ENCODE results near the gene GALNTL6.

Gene GALNTL6

DNA sequence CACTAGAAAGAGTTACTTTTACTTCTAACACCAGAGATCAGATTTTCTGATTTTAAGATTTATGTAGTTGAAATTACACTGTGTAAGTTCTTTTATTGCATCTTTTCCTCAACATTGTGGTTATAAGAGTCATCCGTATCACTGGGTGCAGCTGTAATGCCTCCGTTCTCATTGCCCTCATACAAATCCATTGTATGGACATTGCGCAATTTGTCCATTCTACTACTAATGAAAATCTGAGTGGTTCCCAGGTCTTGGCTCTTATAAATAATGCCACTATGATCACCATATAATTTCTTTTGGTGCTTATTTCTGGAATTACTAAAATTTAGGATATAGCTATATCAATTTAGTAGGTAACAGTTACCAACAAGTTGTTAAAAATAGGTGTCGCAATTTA lies 741.4 kb downstream of the GALNTL6 start:
- DNase-seq (ENCODE audit: low spot score) = no peak

DNA sequence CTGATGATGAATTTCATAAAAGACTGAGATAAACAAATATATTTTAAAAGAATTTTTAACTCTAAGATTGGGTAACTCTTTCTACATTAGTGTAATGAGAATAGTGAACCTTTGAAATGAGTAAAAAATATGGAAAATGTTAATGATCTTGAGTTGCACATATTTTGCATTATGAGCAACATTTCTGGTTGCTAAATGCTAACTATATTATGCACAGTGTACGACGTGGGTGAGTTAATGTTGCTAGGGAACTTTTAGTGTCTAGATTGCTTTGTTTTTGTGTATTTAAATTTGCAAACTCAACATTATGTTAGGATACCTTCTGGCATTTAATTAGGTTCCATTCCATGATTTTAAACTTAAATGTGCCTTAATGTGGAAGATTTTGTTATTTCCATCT lies 742.5 kb downstream of the GALNTL6 start:
- DNase-seq (ENCODE audit: low spot score) = no peak

DNA sequence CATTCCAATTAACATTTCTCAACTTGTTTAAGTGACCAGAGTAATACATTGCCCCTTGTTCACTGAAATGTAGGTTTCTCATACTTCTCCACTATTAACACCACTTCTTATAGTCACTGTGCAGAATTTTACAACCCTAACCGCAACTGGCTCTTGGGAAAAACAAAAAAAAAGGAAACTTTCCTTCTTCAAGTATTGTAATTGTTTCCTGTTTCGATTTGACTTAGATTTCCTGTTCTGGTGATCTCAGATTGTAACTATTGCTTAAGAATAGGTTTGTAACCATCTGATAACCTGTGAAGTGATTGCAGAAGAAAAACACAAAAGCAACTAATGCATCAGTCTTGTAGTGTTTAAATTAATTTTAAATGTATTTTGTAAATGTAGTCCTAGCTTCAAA lies 760.7 kb downstream of the GALNTL6 start:
- peak; percentile 4 for DNase-seq (ENCODE audit: low spot score)

DNA sequence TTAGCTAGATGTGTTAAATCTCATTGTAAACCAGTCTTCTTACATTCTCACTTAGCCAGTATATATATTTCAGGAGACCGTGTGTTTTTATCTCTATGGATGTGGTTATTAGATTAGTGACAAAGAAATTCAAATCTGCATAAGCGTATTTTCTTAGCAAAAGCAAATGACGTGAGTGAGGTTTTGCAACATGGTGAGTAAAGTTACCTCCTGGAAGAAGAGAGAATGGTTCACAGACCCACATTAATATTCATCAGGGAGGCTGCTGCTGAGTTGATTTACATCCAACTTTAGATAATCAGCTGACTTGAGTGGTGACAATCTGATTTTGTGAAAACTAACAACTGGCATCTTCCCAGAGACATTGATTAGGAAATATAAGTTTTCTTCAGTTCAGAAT lies 765.5 kb downstream of the GALNTL6 start:
- no peak for DNase-seq (ENCODE audit: low spot score)

DNA sequence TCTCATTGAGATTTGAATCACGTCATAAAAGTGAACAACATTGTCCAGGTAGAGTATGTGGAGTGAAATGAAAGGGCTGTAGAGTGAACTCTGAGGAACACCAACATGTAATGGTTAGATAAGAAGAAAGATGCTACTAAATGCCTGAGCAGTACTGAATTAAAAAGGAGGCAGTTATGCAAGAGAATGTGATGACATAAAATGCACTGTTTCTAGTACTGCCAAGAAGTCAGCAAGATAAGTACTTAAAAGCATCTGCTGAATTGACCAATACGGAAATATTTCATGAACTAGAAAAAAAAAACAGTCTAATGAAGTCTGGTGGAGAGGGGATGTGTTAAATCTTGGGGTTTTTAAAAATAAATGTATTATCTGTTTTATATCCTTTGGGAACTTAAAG lies 771.6 kb downstream of the GALNTL6 start:
- DNase-seq (ENCODE audit: low spot score) = no peak

DNA sequence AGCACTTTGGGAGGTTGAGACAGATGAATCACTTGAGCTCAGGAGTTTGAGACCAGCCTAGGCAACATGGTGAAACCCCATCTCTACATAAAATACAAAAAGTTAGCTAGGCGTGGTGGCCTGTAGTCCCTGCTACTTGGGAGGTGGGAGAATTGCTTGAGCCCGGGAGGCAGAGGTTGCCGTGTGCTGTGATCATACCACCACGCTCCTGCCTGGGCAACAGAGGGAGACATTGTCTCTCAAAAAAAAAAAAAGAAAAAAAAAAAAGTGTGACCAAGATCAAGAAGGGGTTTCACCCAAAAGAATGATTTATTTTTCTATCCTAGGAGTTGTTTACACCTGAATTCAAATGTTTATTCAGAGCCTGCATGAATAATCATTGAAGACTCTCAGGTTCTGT lies 783.0 kb downstream of the GALNTL6 start:
- DNase-seq (ENCODE audit: low spot score) = no peak

DNA sequence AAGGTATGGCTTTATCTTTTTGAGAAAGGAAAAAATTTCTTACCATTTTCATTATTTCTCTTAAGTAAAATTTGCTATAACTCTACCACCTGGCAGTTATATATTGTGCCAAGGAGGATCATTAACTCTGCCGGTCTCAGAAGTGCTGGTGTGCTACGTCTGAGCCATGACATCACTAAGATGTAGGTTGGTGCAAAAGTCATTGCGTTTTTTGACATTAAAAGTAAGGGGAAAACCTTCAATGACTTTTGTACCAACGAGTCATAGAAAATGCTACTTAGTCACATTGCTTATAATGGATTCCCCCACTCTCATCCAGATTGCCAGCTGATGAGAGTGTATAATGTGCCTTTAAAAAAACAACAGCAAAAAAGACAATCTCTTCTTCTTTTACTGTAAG lies 786.4 kb downstream of the GALNTL6 start:
- no peak for DNase-seq (ENCODE audit: low spot score)

DNA sequence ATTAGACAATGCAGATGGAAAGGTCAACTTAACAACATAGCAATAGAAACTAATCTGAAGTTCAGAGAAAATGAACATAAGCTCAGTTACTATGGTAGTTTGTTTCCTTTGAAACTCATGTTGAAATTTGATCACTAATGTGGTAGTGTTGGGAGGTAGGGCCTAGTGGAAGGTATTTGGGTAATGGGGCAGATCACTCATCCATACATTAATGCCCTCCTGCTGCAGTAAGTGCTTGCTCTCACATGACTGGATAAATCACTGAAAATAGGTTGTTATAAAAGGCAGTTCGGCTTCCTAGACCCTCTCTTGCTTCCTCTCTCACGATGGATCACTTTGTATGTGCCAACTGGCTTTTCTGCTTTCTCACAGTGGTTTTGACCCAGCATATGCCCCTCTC lies 788.0 kb downstream of the GALNTL6 start:
- DNase-seq (ENCODE audit: low spot score) = no peak

DNA sequence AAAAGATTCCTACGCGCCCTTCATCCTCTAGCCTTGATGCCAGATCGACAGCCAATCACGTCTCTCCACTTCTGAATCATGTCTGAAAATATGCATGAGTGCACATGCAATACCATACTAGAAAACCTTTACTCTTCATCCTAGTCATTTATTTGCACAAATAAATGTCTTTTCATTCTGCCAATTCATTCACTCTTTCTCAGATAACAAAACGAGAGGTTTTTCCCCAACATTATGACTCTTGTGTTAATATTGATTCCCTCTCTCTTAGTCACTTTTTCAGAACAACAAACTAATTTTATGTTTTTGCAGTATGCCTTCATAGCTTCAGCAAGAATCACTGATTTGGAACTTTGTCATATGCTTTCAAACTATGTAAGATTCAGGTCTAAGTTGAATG lies 806.0 kb downstream of the GALNTL6 start:
- DNase-seq (ENCODE audit: low spot score) = no peak

DNA sequence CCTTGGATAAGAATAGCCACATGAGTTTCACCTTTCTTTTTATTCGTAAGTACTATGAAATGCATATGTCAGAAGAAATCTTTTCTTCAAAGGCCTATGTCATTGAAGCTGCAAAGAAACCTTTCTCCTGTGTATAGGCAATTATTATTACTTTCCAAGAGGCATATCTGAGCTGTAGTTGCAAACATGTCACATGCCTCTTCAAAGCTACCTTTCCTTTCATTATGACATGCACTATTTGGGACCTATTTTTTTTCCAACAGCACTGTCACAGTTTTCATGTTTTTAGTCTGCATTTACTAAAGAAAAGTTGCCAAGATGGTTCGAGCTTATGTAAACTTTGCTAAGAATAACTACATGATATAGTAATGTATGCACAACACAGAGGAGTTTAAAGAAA lies 806.6 kb downstream of the GALNTL6 start:
- DNase-seq (ENCODE audit: low spot score) = no peak

DNA sequence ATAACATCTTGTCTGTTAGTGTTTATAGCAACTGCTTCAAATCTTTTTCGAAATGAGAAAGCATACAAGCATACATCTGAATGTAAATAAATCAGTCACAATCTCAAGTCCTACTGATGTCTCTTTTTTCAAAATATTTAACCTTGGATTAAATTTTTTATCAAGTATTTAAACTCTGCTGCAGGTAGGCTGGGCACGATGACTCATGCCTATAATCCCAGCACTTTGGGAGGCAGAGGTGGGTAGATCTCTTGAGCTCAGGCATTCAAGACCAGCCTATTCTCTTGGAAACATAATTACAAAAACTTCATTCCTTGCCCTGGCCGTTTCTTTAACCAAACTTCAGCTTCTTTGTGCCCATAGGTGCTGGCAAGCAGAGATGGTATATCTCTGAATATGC lies 815.1 kb downstream of the GALNTL6 start:
- no peak for DNase-seq (ENCODE audit: low spot score)

DNA sequence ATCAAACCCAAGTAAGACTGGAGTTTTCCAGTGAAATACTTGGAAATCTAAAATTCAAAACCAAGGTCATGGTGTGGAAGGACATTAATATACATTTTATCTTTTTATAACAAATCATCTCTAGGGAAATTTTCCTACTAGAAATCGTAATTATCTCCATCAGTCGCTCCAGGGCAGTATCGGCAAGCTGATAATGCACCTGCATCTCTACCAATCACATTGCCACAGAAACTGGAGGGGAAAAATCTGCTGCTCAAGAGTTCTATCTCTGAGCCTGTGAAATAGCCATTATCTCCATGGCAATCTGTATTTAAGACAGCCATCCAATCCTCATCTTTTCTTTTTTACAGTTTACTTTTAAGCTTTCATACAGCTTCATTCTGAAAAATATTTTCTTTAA lies 817.1 kb downstream of the GALNTL6 start:
- no peak for DNase-seq (ENCODE audit: low spot score)

DNA sequence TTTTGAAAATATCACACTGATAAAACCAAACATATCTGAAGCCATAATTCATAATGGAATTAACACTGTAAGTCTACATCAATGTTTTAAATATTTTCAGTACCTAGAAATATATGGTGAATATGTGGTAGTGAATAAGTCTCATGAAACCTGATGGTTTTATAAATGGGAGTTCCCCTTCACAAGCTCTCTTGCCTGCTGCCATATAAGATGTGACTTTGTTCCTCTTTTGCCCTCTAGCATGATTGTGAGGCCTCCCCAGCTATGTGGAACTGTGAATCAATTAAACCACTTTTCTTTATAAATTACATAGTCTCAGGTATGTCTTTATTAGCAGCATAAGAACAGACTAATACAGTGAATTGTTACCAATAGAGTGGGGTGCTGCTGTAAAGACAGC lies 818.6 kb downstream of the GALNTL6 start:
- no peak for DNase-seq (ENCODE audit: low spot score)

DNA sequence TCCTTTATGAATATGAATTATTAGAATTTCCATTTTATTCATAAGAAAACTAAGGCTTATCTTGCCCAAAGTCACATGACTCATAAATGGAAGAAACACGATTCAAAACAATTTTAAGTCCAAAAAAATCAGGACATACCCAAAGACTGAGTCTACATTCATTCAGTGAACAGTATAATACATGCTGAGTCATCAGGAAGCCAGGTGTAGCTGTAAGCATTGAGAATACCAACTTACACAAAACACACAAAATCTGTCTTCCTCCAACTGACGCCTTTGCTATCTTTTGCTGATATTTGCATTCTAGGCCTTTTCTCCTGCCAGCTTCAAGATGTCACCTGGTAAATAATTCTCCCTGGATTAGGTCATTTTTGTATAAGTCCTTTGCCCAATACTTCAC lies 835.3 kb downstream of the GALNTL6 start:
- no peak for DNase-seq (ENCODE audit: low spot score)

DNA sequence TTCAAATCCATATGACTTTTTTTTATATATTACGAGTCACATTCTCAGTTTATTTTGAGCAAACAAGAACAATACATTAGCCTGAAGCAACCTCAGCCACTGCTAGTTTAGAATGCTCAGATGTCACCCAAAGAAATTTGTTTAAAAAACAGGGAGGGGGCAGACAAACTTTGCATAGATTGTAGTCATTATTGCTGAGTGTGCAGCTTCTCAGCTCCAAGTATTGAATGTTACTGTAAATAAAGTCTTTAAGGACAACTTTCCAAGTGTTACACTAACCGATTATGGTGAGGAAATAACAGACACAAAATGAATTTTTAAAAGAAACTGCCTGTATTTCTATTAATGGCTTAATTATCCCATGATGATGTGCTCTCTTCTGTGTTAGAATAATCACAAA lies 835.9 kb downstream of the GALNTL6 start:
- DNase-seq (ENCODE audit: low spot score) = no peak

DNA sequence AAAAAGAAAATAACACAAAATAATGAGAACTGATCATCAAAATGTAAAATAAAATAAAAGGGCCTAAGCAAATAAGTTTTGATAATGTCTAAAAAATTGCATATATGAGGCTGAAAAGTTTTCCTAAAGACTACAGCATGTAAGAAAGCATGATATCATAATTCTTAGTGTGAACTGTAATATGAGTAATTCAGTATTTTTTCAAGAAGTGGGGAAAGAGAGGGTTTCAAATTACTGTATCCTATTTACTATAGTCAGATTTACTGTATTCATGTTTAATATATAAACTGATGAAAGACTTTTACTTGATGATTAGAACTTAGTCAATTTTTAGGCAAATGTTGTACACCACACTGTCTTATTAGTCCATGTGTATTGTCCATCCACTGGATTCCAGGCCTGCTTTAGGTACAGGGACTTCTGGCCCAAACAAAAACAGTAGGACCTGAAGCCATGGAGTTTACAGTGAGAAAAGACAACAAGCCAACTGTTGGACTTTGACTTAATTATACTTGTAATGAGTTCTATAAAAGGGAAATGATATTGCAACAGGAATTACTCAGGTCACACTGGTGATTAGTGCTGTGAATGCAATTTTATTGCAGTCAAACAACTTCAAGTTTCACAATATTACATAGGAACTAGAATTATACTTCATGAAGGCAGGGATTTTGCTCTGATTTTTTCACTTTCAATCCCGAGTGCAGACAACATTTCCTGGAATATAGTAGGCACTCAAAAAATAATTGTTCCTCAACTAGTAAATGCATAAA lies 837.7 kb downstream of the GALNTL6 start:
- DNase-seq (ENCODE audit: low spot score) = no peak

DNA sequence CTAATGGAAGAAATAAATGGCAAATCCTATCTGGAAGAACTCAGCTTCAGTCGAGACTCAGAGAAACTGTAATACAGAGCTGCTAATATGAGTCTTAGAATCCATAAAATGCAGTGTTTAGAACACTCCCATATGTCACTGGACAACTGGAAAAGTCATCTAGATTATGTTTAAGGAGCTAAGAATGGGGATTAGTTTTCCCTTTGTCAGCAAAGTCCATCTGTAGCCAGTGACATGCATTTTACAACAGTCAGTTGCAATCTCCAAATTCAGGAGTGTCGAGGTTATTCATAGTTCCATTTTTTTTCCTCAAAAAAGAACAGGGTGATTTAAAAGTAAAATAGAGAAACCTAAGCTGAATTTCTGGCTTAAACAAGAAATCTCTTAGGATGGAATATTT lies 838.8 kb downstream of the GALNTL6 start:
- no peak for DNase-seq (ENCODE audit: low spot score)

DNA sequence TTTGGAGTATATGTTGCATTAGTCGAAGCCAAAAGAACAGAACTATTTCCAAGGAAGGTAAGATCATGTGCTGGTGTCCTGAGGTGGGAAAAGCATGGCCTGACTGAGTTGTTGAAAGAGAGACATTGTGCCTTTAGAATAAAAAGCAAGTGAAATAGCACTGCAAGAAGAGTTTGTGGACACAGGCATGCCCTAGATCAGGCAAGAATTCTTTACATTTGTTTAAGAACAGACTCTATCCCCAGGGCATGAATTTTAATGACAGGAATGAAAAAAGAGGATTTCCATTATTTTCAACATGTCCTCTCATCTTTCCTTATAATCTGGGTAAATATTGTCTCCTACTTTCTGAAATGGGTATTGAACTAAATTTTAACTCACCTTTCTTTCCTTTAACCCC lies 839.2 kb downstream of the GALNTL6 start:
- DNase-seq (ENCODE audit: low spot score) = no peak

DNA sequence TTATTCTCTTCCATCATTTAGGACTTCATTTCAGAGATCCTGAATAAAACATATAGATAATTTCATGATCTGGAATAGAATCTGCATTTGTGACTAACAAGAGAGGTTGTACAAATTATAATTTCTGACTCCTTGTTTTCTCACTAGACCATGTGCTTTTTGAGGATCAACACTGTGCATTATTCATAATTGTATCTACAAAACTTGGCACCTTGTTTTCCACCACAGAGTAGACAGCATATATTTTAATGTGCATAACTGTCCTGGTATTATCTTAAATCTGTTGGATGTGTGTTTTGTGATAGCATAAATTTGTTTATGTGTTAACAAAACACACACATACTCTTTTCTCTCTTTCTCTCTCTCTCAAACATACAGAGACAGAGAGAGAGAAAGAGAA lies 840.5 kb downstream of the GALNTL6 start:
- no peak for DNase-seq (ENCODE audit: low spot score)

DNA sequence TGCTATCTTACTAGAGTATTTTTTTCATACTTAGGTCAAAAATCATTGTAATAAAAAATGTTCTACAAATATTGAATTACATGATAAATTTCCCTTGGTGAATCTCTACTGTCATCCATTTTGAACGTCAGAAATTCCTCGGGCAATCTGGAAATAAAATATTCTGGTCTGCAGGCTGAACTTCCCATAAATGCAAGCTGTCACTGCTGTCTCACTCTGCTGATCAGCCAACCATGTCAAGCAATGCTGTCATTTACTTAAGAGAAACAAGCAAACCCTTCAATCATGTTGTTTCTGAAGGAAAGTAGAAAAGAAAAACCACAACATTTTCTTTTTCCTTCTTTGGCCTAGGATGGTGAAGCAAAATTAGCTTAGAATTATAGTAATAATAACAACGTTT lies 841.3 kb downstream of the GALNTL6 start:
- DNase-seq (ENCODE audit: low spot score) = no peak

DNA sequence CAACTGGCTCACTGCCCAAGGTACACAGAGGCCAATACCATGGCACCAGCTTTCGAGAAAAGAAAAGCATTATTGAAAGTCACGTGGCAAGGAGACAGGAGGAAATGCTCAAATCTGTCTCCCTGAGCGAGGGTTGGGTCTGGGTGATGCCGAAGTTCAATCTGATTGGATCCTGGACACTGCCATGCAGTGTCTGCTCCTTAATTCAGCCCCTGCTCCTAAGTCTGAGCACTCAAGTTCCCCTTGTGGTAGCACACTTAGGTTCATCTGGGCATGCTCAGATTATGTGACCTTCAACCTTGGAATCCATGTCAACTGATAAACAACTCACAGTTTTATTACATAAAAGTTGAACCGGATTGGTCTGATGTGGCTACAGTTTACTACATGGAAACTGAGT lies 842.9 kb downstream of the GALNTL6 start:
- DNase-seq (ENCODE audit: low spot score) = no peak

DNA sequence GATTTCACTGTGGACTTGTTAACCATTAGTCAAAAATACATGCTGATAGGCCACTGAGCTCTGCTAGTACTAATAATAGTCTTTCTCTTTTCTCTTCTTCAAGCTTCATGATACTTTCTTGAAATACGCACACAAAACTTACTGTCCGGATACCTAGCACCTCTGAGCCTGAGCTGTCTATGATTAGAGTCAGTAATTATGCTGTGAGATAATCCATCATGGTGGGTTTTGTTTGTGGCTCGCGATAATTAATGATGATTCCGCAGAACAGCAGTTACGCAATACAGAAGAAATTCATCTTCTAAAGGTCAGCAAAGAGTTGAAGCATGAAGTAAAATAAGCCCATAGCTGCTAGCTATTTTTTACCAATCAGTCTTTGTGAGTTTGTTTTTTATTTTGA lies 843.9 kb downstream of the GALNTL6 start:
- DNase-seq (ENCODE audit: low spot score) = no peak

DNA sequence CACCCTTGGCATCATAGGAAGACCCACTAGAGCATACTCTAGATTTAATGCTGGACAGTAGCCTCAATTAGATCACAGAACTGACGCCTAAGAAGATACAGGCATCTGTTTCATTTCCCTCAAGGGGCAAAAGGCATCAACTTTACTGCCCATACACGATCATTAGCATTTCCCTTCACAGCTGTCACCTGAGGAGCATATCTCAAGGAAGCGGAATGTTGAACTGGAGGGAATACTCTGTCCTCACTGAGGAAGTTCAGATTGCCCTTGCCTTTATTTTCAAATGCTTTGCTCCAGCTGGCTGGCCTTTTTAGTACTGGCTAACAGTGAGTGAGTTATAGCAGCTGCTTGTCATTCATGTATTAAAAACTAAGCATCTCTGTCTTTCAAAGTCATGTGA lies 847.0 kb downstream of the GALNTL6 start:
- DNase-seq (ENCODE audit: low spot score) = no peak

DNA sequence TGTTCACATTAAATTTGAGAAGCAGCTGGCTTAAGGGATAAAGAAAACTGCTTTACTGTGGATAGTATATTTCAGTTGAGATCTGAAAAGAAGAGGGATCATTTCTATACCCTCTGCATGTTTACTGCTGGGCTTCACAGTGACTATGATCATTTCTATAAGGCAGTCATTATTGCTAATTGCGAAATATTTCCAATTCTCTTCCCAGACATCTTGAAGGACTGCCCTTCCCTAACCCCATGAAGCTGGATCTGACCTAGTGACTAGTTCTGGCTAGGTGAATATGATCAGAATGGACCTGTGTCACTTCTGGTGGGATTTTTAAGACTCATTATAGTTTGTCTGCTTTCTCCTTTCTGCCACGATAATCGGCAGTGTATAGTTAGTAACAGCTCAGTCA lies 848.9 kb downstream of the GALNTL6 start:
- no peak for DNase-seq (ENCODE audit: low spot score)
